ENCODE measurements around the gene KNTC1. TPM values are rescaled to one million over a fixed set of nuclear protein-coding genes. Genes with fewer than 3 reads are reported as not detected.

KNTC1 gene
- total and polyA plus RNA-seq, 2 of the 8 experiments (the other 6 are each of a cell fraction or from before 2014, with no cell fraction given): 52.7 to 80.2 TPM

- WGBS, 2 experiments (ENCODE audit: extremely low coverage in 1 of 2, insufficient coverage in 1 of 2, insufficient read length in 1 of 2, insufficient replicate concordance in 2 of 2, low coverage in 1 of 2, low lambda C conversion rate in 2 of 2, missing lambda C conversion rate in 1 of 2): 95% methylated on average over 4 of the region's 4 CpGs; no CpG with 5 or more reads in 1 of the 2 experiments
- Histone ChIP-seq H3K4ac (replicated peaks; ENCODE audit: insufficient read length, low read depth, low read length) (no peak overlapping the region), H4K8ac (ENCODE audit: extremely low read depth, insufficient read depth, low read length) (no peak overlapping the region), H3K23me2 (ENCODE audit: low read depth, low read length) (peaks cover 2% of the 10 kb centered on the region; the same call in 1 of the 2 replicates), H3K4me1 (replicated peaks in 1 of 4; ENCODE audit: control insufficient read depth in 3 of 4, insufficient read depth in 4 of 4, low read length in 3 of 4) (no peaks in the 10 kb centered on the region; a peak in 4 of 7 replicates), H2BK12ac (ENCODE audit: low read depth, low read length) (no peak overlapping the region), H4K5ac (ENCODE audit: insufficient read length, low read depth, low read length) (no peak overlapping the region), H3K9ac (replicated peaks in 1 of 4; ENCODE audit: extremely low read depth in 1 of 4, low read depth in 3 of 4, low read length in 3 of 4) (no peak overlapping the region), H2BK5ac (ENCODE audit: low read depth, low read length) (no peak overlapping the region), H4K20me1 (replicated peaks in 1 of 2; ENCODE audit: control insufficient read depth in 1 of 2, insufficient read depth in 2 of 2, low read length in 2 of 2) (peaks cover 4 to 20% of the 10 kb centered on the region in 2 experiments), H3K4me2 (ENCODE audit: insufficient read depth in 1 of 2, low read depth in 2 of 2, low read length in 2 of 2) (no peak overlapping the region), H3K23ac (ENCODE audit: insufficient read length) (no peak overlapping the region), H4K91ac (replicated peaks; ENCODE audit: insufficient read length, low read length) (no peak overlapping the region), H3K18ac (ENCODE audit: extremely low read depth, low read length) (no peak overlapping the region), H3K27ac (ENCODE audit: low read depth, low read length) (no peak overlapping the region), H3K79me1 (ENCODE audit: low read depth, low read length) (no peaks in the 10 kb centered on the region; the same call in 1 of the 2 replicates), H2BK15ac (ENCODE audit: low read length) (no peak overlapping the region), H3K79me2 (ENCODE audit: control insufficient read depth in 1 of 2, insufficient read depth in 2 of 2, low read length in 2 of 2) (peaks cover 37 to 93% of the 10 kb centered on the region in 2 experiments), H3K36me3 (ENCODE audit: control insufficient read depth in 2 of 4, insufficient read depth in 4 of 4, low read length in 3 of 4) (peaks cover 37 to 89% (median 62%) of the 10 kb centered on the region in 4 experiments), H2BK120ac (replicated peaks; ENCODE audit: low read depth, low read length) (no peak overlapping the region), H2AFZ (ENCODE audit: low read length) (no peak overlapping the region), H3K9me3 (ENCODE audit: insufficient read depth in 2 of 2, low read depth in 1 of 2, low read length in 1 of 2) (no peaks in the 10 kb centered on the region), H3K27me3 (replicated peaks in 1 of 4; ENCODE audit: control insufficient read depth in 3 of 4, extremely low read depth in 1 of 4, insufficient read depth in 3 of 4, low read length in 3 of 4) (no peaks in the 10 kb centered on the region), H3K56ac (replicated peaks; ENCODE audit: insufficient read length, low read depth, low read length) (no peak overlapping the region), H2BK20ac (ENCODE audit: low read length) (no peak overlapping the region), H2AK5ac (ENCODE audit: low read depth, low read length) (no peak overlapping the region), H3K4me3 (ENCODE audit: extremely low read depth in 1 of 4, insufficient read depth in 2 of 4, low read depth in 3 of 4, low read length in 4 of 4) (no peak overlapping the region), H3K14ac (ENCODE audit: insufficient read length) (no peak overlapping the region)
- DNase-seq (ENCODE audit: low read depth in 1 of 2, low spot score in 2 of 2) (no peak), FAIRE-seq (no peak)
- ChIA-PET POLR2A (ENCODE audit: partially characterized antibody) (interaction anchor here (1.1 to 49.0 kb wide), 3 partner anchors 6 to 37 kb away, joined by 3 to 1221 read pairs (median 1221); partner anchors contain the start of genes KNTC1, RSRC2 and ZCCHC8), CTCF (ENCODE audit: partially characterized antibody) (interaction anchor here (0.6 to 1.7 kb wide), 4 partner anchors 9 to 17 kb away, joined by 3 to 4 read pairs (median 3); no protein-coding TSS in a partner anchor)
- no peak for TF ChIP-seq HDAC6 (IDR thresholded peaks at IDR 0.05; ENCODE audit: low read depth, low read length)
- TF ChIP-seq SIRT6 (IDR thresholded peaks at IDR 0.05; ENCODE audit: low read length): no peak
- no peak for TF ChIP-seq TAF7 (optimal IDR thresholded peaks at IDR 0.05; ENCODE audit: borderline replicate concordance, low read depth, low read length)
- TF ChIP-seq SIX5 (IDR thresholded peaks at IDR 0.05; ENCODE audit: low read depth, low read length): no peak
- TF ChIP-seq RXRA (IDR thresholded peaks at IDR 0.05; ENCODE audit: insufficient read depth, low read depth, low read length): no peak
- no peak for TF ChIP-seq SIN3A (conservative IDR thresholded peaks at IDR 0.05 in 1 of 2, IDR thresholded peaks at IDR 0.05 in 1 of 2; ENCODE audit: low read depth in 1 of 2, low read length in 2 of 2)
- no peak for TF ChIP-seq CHD1 (IDR thresholded peaks at IDR 0.05; ENCODE audit: low read depth, low read length)
- no peak for TF ChIP-seq FOSL1 (IDR thresholded peaks at IDR 0.05; ENCODE audit: insufficient read depth, low read depth, low read length)
- no peak for TF ChIP-seq RFX5 (IDR thresholded peaks at IDR 0.05; ENCODE audit: borderline replicate concordance, low read depth, low read length)
Observed at GRCh38 chr12:122520676-122521075, 6.4 kb upstream of the KNTC1 start.
